Stimulated activated CD4-positive, alpha-beta T cell treated with anti-CD3 and anti-CD28 coated beads, Interleukin-4, amount 100 ng/mL, for 1 hour (primary cell): Measurements from ENCODE around the gene ELMOD2.

ENCODE experiments used
- DNase-seq: peaks from one replicate; pipeline ENCODE4 v3.0.0-alpha.2; 2020

Gene ELMOD2

GRCh38 chr4:140584439-140584838, 60.5 kb downstream of the ELMOD2 start:
- no peak for DNase-seq

DNA sequence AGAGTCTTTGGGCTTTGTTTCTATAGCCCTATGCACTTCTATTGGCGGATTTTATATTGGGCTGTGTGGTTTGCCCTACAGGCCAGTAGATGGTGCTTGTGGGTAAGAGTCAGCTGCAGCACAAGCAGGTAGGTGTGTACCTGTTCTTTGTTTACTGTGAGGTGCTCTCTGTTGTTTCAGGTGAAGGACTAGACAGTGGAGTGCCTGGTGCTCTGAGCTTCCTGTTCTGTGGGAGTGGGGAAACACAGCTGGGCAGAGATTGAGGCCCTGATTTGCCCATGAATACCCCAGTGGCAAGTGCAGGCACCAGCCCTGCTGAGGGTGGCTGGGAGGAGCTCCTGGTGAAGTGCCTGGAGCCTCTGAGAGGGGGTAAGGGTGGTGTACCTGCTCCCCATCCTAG, 71.1 kb downstream of the ELMOD2 start:
- DNase-seq = no peak

- no peak for DNase-seq
Observed at GRCh38 chr4:140600408-140600807, 76.4 kb downstream of the ELMOD2 start.

DNA sequence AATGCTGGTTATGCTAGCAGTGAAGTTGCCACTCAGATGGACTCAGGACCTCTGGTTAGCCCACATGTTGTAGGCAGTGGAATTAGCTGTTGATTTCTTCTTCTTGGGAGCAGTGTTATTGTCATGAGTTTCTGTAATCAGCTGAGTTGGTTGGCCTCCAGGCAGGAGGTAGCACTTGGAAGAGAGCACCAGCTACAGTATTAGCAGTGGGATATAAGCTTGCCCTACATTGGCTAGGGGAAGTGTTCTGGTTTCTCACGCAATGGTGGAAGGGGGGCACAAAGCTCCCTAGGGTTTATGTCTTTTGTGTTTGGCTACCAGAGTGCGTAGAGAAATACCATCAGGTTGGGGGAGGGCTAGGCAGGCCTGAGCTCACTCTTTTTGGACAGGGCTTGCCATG, 78.7 kb downstream of the ELMOD2 start:
- DNase-seq = no peak

GRCh38 chr4:140603286-140603685, 79.3 kb downstream of the ELMOD2 start:
- DNase-seq = no peak
